Putamen (tissue), 1 donor: ENCODE data around the gene CLEC9A.
A peak's percentile ranks its signal among the peaks of the same experiment; 100 is the strongest.
"Not testable (repeated sequence)": the region's sequence is repeated elsewhere in the genome, so short reads cannot be mapped to it uniquely, and the experiment has no call there.

Experiments used
- DNase-seq: peaks from one replicate; pipeline ENCODE4 v3.0.0-alpha.2; 2016; ENCODE audit warnings: low spot score

Gene CLEC9A

DNA sequence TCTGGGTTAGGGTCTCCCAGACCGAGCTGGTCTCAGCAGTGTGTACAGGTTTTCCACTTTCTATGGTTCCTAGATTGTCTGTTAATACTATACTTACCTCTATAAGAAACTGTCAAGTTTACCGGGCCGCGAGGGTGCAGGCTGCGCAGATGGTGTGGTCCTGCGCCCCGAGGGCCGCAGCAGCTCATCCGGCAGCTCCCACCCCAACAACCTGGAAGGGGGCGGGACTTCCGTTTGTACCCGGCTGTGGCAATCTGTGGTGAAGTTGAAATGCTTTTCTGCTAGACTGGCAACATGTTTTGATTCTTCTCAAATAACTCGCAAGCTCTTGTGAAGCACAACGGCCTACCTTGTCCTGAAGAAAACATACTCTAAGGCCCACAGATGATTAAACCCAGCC is at the start of gene CLEC9A:
Gene CLEC9A (plus strand): TSS at position 237 of the 400 bp plus-strand sequence. CDS start 22,006 bp downstream, outside the sequence.
- DNase-seq: no peak

DNA sequence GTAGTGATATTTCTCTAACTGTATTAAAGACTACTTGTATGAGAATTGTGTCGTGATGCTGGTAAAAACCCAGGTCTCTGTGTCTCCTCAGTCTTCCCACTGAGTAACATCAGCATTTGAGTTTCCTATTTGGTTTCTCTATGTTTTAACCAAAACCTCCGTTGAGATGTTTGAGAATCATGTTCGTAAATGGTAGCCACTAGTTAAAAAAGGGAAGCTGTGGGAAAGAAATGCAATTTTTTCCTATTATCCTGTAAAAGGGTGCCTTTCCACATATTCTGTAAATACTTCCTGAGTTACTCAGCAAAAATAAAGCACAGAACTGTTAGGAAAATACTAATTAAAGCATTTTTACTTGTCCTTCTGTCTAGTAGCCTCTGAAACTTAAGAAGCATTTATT is 38.6 kb upstream of the CLEC9A start:
- DNase-seq: no peak

DNA sequence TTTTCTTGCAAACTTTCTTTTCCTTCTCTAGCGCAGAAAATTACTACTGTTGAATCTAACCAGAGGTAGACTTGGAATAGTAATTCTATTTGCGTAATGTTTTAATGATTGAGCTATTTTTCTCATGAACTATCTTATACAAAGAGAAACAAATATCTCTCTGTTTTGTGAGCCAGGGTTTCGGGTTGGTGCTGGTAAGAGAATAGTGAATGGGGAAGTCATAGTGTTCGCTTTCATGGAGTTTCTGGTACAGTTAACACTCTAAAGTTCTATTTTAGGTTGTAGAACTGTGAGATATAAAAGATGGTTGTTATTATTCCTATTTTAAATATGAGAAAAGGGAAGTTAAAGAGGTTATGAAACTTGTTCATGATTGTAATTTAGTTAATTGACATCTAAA is 38.2 kb upstream of the CLEC9A start:
- no peak for DNase-seq

DNA sequence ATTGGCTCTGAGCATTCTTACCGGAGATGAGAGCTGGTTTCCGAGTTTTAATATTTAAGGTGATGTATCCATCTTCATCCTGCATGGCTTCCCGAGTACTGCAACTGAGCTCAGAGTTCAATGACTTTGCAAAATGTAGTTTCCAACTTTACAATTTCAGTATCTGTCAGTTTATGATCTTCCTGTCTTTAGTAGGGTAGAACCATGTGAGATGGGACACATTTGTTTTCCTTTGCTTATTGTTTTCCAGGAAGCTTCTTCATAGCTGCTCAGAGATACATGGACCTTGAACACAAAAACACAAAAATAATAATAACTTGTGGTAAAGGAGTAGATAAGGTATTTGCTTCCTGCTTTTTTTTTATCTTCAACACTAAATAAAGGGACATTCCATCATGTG is 31.5 kb upstream of the CLEC9A start, which contains the start of gene CLEC1B:
Gene CLEC1B (minus strand): TSS at position 106 of the 400 bp plus-strand sequence. CDS start 21 bp downstream, at position 85.
- no peak for DNase-seq

DNA sequence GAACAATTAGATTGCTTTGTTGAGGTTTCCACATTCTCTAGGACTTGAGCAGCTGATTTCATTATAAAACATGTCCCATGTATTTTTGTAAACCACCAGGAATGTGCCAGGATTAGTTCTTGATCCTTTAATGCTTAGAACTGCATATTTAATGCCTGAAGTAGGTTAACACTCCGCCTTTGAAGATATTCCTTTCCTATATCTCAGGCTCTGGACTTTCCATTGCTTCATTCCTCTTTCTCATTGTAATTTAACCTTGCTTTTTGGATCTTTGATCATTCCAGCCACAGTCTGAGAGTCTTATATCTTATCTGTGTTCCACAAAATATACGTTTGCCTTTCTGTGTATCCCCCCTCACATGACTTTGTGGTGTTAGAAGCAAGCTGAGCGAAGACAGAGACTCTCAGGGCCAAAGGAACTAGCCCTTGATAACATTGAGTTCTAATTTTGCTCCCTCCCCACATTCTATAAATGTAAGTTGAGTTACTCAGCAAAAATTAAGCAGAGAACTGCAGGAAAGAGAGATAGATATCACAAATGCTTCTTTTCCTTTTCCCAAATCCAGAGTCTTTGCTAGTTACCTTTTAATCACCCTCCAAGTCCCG is 29.2 kb upstream of the CLEC9A start:
- DNase-seq: no peak

DNA sequence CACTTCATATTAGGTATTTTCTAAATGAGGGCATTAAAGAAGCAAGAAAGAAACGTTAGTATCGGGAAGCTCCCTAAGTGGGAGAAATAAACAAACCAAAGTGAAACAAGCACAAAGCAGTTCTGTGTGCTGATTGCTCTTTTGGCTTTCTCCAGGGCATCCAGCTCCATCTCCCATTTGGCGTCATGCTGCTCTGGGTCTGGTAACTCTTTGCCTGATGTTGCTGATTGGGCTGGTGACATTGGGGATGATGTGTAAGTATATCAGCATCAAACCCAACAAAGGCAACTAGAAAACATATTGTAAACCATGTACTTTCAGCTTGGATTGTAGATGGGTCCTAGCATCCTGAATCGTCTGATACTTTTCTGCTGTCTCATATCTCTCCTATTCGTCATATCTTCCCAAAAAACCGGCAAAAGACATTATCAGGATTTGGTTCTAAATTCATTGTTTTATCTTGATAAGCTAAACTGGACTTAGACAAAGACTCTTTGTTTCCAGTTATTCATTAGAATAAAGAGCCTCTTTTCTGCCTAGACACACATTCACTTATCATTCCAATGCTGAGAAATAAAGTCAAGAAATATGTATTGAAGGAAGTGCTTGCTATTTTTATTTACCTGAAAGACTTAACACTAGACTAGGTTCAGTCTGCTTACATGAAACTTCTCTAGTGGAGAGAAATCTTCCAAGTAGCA is 17.7 kb upstream of the CLEC9A start:
- DNase-seq: peak; percentile 46

DNA sequence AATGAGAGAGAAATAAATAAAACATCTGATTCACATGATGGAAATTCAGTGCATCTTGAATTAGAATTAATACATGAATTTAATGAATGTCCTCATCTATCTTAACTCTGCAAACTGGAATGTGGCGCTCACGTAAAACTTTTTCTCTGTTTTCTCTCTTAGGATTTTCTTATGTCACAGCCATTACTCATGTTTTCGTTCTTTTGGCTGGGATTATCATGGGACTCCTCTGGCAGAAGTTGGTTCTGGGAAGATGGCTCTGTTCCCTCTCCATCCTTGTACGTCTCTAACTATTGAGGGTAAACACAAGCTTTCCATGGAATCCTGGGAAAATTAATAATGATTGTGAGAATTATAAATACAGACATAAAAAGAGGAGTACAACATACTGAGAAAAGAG is 15.0 kb upstream of the CLEC9A start:
- DNase-seq: no peak

DNA sequence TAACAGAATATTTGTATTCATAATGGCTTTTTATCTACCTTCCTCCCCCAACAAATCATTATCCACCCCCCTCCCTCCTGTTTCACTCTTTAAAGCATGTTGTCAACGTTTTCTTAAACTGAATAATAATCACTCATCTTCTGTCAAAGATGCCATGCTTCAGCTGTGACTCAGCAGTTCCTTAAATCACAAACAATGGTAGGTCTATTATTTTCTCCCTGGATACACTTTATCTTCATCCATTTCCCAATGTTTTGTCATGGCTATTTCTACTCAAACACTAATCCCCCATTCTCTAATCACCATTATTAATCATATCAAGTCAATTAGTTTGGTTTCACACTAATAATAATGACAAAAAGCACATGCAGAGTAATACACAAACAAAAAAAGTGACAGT is 13.6 kb upstream of the CLEC9A start:
- no peak for DNase-seq

DNA sequence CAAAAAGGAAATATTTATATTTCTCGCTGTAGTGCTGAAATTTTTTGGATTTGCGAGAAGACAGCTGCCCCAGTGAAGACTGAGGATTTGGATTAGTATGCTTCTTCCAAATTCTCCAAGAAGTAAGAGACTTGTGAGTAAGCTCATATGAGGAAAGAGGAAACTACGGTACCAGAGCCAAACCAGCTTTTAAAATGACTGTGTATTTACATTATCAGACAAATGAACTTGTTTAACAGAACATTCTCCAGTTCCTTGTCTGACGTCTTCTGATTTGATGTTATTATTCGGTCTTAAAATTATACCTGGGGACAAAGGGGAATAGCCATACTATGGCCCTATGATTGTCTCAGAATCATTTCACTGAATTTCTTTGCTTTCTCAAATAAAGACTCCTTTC is 12.1 kb upstream of the CLEC9A start:
- DNase-seq: no peak

DNA sequence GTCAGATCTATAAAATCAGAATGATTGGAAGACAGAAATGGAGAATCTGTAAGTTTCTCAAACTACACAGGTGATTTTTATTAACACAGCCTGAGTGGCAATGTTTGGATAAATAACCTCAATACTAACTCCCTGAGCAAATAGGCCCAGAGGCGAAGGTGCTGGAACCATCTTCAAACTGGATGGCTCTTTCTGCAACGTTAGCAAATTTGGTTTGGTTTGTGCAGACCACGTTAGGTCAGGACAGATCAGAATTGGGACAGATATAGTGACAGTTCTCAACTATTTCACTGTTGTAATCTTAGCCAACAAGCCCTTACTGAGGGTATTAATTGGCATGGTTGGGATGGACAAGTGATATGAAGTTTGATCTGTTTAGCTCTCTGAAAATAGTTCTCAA is 9.1 kb upstream of the CLEC9A start:
- no peak for DNase-seq

DNA sequence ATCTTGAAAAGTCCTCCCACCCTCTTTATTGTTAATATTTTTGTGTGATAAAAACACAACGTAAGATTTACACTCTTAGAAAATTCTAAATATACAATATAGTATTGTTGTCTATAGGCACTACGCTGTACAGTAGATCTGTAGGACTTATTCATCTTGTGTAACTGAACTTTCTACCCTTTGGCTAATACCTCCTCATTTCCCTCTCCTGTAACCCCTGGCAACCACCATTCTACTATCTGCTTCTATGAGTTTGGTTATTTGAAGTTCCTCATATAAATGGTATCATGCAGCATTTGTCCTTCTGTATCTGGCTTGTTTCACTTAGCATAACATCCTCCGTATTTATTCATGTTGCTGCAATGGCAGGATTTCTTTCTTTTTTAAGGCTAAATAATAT is 5.2 kb upstream of the CLEC9A start:
- DNase-seq: no peak

DNA sequence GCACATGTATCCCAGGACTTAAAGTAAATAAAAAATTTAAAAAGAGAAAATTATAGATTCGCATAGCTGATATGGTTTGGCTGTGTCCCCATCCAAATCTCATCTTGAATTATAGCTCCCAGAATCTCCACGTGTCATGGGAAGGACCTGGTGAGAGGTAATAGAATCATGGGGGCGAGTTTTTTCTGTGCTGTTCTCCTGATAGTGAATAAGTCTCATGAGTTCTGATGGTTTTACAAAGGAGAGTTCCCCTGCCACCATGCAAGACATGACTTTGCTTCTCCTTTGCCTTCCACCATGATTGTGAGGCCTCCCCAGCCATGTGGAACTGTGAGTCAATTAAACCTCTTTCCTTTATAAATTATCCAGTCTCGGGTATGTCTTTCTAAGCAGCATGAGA is 3.8 kb upstream of the CLEC9A start:
- DNase-seq: not testable (repeated sequence)

DNA sequence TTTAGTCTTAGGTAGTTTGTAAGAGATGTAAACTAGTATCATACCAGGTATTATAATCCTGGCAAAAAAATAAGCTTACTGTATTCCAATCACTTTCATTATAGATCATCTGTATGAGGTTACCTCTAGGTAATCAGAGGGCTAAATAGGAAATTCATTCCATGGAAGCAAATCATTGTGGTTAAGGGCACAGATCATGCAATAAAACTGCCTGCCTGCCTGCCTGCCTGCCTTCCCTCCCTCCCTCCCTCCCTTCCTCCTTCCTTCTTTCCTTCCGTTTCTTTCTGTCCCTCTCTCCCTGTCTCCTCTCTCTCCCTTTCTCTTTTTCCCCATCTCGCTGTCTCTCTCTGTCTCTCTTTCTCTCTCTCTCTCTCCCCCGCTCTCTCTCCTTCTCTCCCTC is 3.2 kb upstream of the CLEC9A start:
- no peak for DNase-seq

DNA sequence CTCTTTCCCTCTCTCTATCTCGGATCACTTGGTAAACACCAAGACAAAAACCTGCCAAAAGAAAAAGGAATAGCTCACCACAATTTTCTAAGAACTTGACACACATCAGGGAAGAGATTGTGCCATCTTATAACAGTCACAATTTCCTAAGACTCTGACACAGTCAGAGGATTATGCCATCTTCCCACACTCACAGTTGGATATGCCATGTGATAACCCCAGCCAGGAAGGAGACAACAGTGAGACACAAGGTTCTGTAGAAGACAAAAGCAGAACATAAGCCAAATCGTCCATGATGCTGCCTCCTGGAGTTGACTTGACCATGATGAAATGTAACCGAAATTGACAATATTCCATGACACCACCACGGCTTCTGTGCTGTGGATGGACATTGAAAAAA is 2.8 kb upstream of the CLEC9A start:
- no peak for DNase-seq

DNA sequence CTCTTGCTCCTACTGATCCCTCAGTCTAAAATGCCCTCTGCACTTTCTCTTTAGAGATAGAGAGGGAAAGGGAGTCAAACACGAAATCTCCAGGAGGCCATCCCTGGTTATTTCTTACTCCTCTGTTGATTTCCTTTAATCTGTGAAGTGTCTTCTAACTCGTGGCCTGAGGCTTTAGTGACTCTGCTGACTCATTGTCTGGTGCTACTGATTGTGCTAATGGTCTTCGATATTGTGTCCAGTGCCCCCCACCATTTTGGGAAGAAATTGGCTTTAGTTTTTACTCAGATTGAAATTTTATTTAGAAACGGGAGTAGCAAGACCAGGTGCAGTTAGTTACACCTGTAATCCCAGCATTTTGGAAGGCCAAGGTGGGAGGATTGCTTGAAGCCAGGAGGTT is 839 bp downstream of the CLEC9A start:
- DNase-seq: no peak

DNA sequence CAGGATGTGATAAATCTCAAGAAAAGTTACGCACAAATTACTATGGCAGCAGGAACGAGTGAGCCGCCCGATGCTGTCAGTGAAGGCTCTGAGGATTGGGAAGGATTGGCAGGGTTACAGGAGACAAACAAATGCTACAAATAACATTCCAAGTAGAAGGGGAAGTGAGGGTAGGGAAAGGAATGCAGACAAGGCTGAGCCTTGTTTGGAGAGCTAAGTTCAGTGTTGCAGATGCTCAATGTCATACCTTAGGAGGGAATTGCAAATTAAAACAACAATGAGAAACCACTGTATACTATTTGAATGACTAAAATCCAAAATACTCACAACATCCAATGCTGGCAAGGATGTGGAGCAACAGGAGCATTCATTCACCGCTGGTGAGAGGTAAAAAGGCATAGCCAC is 1.3 kb downstream of the CLEC9A start:
- no peak for DNase-seq

DNA sequence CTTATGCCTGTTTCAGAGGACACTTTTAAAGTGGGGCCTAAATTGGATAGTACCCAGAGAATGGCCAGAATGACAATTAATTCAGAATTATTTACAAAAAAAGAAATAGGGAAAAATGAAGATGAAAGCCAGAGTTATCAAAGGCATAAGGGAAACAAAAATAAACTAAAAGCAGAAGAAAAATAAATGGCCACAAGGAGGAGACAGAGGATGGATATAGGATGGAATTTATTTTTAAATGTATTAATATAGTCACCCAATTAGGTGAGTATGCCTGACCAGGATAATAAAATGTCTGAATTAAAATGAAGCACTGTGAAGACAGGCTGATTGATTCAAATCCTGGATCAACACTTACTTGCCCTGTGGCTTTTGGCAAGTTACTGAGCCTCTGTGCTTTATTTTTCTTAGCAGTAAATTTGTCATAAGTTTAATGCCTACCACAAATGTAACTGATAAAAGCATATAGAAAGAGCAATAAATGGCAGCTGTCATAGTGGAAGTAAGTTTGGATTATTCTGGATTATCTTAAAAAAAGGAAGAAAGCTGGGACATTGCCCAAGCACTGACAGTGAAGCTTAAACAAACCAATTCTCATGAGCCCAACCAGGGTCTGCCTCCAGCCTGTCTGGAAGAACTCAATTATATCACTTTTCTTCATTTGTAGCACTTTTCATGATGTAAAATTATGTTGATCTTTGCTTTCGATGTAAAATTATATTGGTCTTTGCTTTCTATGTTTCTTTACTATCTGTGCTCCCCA is 3.5 kb downstream of the CLEC9A start:
- no peak for DNase-seq

DNA sequence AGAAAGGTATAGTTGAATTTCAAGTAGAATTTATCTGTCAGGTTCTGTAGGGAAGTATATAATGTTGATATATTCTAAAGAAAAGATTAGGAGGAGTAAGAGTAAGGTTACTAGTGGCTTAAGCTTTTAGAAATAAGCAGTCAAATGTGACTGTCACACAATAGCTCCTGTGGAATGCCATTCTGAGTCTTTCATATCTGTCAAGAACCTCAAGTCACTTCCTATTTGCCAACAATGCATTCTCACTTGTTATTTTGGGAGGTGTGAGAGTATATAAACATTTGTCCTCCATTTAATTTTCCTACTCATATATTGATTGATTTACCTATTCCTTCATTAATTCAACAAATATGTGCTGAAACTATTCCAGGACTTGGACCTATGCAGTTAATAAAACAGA is 11.7 kb downstream of the CLEC9A start:
- DNase-seq: no peak

DNA sequence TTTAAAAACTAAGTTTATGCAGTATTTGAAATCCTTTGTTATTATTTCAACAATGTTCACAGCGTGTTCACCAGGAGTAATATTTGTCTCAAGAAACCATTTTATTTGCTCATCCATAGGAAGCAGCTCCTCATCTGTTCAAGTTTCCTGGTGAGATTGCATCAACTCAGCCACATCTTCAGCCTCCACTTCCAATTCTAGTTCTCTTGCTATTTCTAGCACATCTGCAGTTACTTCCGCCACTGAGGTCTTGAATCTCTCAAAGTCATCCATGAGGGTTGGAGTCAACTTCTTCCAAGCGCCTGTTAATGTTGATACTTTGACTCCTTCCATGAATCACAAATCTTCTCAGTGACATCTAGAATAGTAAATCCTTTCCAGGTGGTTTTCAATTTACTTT is 18.0 kb downstream of the CLEC9A start:
- no peak for DNase-seq

DNA sequence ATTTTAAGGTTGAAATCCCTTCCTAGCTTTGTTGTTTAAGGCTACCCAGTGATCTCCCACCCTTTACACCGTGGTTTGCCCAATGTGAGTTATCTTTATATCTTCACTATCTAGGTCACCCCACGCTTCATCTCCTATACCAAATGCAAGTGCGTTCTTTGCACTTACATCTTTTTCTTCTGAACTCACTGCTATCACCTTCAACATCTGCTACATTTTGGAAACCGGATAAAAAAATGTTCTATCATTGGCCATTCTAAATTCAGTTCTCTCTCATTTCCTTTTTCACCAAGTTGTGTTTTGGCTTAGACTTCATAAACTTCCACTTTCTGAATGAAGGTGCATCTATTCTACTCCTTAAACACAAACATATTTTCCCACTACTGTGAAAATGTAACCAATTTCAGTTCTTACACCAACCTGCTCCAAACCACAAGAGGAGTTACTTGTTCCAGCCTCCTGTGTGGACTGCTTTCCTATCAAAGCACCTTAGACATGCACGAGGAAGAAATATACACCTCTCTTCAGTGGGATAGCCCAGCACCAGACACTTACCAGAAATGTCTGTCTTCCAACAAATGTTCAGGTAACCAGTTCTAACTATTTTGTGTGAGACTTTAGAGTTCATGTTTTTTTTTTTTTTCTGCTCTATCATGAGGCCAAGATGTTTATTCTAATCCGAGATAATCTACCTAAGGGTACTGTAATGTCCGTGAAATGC is 21.9 kb downstream of the CLEC9A start:
- DNase-seq: no peak

DNA sequence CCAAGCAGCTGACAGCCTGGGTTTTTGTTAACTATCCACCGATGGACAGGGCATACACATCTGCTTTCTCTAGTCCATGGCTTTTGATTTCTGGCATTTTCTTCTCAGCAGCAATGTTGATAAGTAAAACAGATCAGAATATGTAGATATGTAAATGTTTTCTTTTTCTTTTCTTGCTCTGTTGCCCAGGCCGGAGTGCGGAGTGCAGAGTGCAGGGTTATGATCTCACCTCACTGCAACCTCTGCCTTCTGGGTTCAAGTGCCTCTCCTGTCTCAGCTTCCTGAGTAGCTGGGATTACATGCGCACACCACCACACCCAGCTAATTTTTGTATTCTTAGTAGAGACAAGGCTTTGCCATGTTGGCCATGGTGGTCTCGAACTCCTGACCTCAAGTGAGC is 27.9 kb downstream of the CLEC9A start:
- DNase-seq: no peak

DNA sequence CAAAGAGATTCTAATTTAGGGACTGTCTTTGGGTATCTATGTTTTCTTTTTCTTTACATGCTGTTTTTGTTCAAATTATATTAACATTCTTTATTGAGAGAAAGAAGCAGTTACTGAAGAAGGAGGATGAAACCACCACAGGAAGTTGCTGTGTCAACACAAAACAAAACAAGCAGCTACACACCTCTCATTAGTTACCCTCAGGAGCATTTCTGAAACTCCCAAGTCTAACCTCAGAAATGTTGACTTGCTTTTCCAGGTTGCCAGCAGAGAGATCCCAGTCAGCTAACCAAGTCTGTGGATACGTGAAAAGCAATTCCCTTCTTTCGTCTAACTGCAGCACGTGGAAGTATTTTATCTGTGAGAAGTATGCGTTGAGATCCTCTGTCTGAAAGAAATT is 34.8 kb downstream of the CLEC9A start:
- no peak for DNase-seq

DNA sequence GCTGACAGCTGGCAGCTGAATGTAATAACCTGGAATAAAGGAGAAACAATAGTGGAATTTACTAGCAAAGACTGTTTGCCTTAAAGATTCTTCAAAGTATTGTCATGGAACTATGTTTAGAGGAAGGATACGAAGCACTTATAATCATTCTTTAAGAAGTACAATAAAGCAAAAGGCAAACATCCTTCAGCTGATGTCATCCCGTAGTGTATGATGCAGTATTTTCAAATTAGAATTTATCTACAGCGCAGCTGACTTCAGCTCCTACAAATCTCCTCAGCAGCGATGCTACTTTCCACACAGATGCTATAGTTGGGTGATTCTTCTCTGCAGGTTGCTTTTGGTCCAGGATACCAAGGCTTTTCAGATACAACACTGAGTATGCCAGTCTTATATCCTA is 36.8 kb downstream of the CLEC9A start:
- no peak for DNase-seq
